Astrocyte of the spinal cord (primary cell): ENCODE results near the gene FRY.

Experiments
- DNase-seq: peaks from one replicate; pipeline ENCODE4 v3.0.0; 2011; ENCODE audit warnings: low read depth, low spot score
- H3K4me3 ChIP-seq: 2 replicates; pipeline ENCODE4 v1.5.1; 2011; ENCODE audit warnings: low read depth, mild to moderate bottlenecking, low read length, moderate library complexity
- CTCF ChIP-seq: IDR thresholded peaks from 2 replicates; pipeline ENCODE4 v1.5.1; 2012; ENCODE audit warnings: low read depth, mild to moderate bottlenecking, low read length, inconsistent platforms
- in situ Hi-C: cut with HindIII; loops from 2 replicates; pipeline ENCODE4 v1.10.0; 2017; ENCODE audit warnings: low sequenced_read_pairs

FRY gene

GRCh38 chr13:32115066-32115465 is 83.5 kb downstream of the FRY start:
- no peak overlapping the region for H3K4me3 ChIP-seq
- DNase-seq = no peak
- in situ Hi-C loops = no loop called here
- TF ChIP-seq CTCF = no peak

DNA sequence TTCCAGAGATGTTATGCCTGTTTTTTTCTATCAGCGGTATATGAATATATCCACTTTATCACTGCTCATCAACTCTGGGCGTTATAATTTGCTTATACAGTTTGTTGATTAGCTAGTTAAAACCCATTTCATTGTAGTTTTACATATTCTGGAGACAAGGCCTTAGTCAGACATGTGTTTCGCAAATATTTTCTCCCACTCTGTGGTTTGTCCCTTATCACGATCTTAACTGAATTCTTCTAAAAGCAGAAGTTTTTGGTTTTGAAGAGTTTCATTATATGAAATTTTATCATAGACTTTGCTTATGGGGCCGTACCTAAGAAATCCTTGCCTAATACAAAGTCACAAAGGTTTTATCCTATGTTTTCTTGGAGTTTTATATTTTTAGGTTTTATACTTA is 84.6 kb downstream of the FRY start:
- TF ChIP-seq CTCF = no peak
- H3K4me3 ChIP-seq = no peak overlapping the region
- in situ Hi-C loops = no loop called here
- DNase-seq = no peak

- no peak overlapping the region for H3K4me3 ChIP-seq
- no peak for DNase-seq
- no peak for TF ChIP-seq CTCF
- in situ Hi-C loops = no loop called here
Measured at GRCh38 chr13:32117001-32117400, 85.4 kb downstream of the FRY start.

DNA sequence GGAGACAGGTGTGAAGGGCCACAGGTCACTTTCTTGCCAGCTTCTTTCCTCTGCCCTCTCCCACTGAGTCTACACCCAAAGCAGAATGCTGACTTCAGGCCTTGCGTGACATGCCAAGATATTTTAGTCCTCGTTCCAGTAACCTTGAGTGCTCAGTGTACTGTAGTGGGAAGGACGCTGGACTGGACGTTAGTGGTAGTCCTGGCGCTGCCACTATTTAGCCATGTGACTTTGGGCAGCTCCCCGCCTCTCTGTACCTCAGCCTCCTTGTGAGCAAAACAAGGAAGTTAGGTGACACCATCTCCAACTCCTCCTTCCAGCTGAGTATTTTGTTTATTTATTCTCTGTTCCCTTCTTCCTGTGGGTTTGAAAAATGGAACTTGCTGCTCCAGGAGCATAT is 86.1 kb downstream of the FRY start:
- no peak overlapping the region for H3K4me3 ChIP-seq
- in situ Hi-C loops = no loop called here
- no peak for TF ChIP-seq CTCF
- DNase-seq = no peak

GRCh38 chr13:32121316-32121715 is 89.7 kb downstream of the FRY start:
- no peak for DNase-seq
- TF ChIP-seq CTCF = no peak
- in situ Hi-C loops = no loop called here
- H3K4me3 ChIP-seq = no peak overlapping the region

DNA sequence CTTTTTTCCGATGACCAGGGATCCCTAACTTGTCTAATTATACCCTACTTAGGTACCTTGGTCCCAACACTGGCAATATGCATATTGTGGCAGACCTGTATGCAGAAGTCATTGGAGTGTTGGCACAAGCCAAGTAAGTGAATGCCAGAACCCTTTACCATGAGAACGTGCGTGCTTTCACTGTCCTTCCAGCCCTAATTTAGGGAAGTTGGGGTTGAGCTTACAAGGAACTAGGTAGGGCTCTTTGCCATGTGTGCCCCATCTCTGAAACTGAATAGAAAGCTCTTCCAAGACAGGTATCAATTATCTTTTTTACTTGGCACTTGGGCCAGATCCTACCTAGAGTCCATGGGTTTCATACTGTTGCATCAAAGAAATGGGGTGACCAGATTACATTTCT is 93.2 kb downstream of the FRY start:
- in situ Hi-C loops = no loop called here
- no peak for TF ChIP-seq CTCF
- H3K4me3 ChIP-seq = no peak overlapping the region
- DNase-seq = no peak

DNA sequence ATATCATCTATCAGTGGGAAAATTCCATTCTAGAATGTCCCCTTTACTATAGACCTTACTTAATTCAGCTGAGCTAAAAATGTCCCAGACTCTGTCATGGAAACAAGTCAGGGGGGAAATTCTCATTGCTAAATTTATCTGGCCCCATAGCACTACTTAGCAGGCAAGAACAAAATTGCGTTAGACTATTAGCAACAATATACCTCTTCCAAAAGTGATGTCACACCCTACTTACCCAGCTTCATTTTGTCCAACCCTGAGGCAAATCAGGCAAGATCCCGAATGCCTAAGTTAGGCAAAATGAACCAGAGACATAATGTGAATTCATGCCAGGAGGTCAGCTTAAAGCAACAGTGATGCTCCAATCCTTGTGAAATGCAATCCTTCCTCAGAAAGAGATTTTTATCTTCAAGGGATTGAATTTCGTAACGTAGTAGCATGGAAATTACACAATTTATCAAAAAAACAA is 93.7 kb downstream of the FRY start:
- no peak for DNase-seq
- no peak for TF ChIP-seq CTCF
- in situ Hi-C loops = no loop called here
- H3K4me3 ChIP-seq = no peak overlapping the region
